HUDEP-2 (cell line): ENCODE measurements around the gene SURF4.
A peak's percentile ranks its signal among the peaks of the same experiment; 100 is the strongest.
"Not testable (repeated sequence)": the region's sequence is repeated elsewhere in the genome, so short reads cannot be mapped to it uniquely, and the experiment has no call there.

Experiments used
- DNase-seq, 76 experiments: peaks; one replicate each; lab custom pipeline; 2025; ENCODE audit not compliant: unreplicated experiment in 76 of 76; lab: John Stamatoyannopoulos, UW

SURF4 gene

DNA sequence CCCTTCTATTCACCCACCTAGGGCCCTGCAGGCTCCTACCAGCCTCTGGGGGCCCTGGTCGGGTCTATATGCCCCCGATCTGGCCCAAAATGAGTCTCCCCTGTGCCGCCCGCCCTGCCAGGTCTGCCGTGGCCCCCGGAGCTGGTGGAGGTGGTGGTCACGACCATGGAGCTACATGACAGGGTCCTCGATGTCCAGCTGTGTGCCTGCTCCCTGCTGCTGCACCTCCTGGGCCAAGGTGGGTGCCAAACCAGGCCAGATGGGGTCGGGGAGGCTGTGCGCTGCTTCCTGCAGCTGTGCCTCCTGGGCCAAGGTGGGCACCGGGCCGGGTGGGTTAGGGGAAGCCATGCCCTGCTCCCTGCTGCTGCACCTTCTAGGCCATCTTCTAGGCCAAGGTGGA, 24.4 kb upstream of the SURF4 start:
- DNase-seq = no peak

DNA sequence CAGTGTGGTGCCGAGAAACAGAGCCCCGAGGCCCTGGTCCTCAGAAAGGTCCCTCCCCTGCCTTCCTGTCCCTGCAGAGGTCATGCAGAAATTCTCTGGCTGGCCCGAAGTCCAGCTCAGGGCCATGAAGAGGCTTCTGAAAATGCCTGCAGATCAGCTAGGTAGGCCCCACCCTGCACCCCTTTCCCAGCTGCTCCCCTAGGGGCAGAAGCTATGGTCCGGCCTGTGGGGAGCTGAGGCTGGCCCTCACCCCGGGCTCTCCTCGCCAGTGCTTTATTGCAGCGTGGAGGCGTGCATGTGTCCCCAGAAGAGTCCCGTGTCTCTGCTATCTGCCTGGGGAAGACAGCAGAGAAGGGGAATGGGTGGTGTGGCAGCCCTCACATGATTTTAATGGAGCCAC, 22.0 kb upstream of the SURF4 start:
- DNase-seq = no peak

DNA sequence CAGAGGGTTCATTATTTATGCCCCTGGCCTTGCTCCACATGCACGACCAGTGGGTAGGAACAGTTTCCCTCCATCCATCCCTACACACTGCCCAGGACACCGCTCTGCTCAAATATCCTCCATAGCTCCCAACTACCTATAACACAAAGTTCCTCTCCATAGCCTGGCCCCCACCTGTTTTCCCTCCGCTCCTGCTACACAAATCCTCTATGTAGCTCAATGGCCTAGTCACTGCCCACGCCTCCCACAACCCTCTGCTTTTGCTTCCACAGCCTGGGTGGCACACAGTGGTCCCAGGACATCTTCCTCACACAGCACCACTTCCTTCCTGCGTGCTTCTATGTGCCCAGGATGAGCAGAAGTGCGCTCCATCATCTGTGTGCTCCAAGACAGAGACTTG, 21.5 kb upstream of the SURF4 start:
- DNase-seq = no peak

DNA sequence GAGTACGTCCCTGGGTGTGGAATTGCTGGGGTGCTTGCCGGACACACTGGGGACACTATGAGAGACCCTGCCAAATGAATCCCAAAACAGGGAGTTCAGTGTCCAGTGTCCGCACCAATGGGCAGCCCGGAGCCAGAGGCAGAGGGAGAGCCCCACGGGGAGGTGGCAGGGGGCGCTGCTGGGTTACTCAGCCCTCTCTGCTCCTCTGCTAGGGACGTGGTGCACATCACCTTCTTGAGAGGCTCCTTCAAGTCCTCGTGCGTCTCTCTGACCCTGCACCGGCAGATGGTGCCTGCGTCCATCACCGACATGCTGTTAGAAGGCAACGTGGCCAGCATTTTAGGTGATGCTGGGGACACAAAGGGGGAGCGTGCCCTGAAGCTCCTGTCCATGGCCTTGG, 21.1 kb upstream of the SURF4 start:
- DNase-seq = peak in 4 of 76 experiments; percentile 7 to 18 (median 16)

DNA sequence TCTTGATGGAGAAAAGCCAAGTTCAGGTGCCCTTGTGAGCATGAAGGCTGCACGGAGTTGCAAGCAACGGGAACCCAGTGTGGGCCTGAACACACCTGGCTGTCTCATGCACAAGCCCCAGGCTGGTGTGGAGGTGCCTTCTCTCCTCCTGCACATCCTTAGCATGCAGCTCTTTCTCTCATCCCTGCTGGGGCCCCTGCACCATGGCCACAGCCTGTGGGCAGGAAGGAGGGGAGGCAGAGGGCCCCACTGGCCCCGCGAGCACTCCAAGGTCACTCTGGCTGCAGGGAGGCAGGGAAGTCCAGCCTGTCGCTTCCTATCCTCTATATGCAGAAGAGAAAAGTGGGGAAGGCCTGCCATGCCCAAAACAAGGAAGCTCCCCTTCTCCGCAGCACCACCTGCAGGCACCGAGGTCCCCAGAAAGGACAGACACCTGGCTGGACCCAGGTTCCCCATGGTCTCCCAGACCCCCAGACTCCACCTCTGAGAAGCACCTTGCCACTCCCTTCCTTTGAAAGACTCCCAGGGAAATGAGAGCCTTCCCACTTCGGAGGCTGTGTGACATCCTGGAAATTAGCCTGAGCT, 18.9 kb upstream of the SURF4 start:
- no peak for DNase-seq

DNA sequence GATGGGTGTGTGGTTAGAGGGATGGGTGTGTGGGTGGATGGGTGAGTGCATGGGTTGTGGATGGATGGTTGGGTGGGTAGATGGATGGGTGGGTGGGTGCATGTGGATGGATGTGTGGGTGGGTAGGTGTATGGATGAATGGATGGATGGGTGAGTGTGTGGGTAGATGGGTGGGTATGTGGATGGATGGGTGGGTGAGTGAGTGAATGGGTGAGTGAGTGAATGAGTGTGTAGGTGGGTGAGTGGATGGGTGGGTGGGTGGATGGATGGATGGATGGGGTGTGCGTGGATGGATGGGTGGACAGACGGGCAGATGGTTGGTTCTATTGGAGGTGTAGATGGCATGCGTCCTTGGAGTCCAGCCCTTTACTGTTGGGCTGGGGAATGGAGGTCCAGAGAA, 17.5 kb upstream of the SURF4 start:
- no peak for DNase-seq

DNA sequence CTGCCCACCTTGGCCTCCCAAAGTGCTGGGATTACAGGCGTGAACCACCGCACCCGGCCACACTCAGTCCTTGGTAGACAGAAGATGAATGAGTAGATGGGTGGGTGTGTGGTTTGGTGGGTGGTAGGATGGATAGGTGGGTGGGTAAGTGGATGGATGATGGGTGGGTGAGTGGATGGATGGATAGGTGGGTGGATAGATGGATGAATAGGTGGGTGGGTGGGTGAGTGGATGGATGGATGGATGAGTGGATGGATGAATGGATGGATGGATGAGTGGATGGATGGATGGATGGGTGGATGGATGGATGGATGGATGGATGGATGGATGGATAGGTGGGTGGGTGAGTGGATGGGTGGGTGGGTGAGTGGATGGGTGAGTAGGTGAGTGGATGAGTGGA, 16.4 kb upstream of the SURF4 start:
- DNase-seq = not testable (repeated sequence)

DNA sequence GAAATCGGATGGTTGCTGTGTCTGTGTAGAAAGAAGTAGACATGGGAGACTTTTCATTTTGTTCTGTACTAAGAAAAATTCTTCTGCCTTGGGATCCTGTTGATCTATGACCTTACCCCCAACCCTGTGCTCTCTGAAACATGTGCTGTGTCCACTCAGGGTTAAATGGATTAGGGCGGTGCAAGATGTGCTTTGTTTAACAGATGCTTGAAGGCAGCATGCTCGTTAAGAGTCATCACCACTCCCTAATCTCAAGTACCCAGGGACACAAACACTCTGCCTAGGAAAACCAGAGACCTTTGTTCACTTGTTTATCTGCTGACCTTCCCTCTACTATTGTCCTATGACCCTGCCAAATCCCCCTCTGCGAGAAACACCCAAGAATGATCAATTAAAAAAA, 15.6 kb upstream of the SURF4 start:
- not testable (repeated sequence) for DNase-seq

DNA sequence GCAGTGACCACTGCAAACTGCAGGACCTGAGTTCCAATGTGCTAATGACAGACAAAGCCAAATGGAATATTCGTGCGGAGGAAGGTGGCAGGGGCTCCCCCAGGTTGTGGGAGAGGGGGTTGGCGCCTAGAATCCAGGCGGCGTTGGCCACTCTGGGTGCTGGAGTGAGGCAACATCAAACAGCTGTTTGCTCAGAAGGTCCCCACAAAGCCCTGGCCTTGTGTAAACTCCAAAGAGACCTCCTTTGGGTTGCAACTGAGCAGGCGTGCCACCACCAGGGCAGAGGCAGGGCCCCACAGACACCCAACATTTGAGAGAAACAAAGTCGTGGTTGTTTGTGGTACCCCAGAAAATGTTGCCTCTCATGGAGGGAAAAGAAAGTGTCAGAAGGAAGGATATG, 14.9 kb upstream of the SURF4 start:
- no peak for DNase-seq

DNA sequence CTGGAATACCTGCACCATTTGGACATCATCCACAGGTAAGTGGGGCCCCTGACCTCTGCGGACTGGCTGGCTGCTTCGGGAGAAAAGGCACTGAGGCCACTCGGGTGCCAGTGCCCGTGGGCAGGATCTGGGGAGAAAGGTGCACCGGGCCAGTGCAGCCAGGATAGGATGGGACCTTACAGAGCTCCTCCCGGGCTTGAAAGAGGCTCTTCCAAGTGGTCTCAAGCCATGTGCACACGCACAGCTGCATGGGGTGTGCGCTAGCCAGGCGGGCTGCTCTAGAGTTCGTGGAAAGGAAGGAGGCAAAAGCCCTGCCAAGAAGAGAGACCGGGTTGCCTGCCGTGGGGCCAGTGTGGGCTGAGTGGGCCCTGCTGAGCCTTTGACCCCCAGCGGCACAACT, 13.7 kb upstream of the SURF4 start:
- DNase-seq = no peak

DNA sequence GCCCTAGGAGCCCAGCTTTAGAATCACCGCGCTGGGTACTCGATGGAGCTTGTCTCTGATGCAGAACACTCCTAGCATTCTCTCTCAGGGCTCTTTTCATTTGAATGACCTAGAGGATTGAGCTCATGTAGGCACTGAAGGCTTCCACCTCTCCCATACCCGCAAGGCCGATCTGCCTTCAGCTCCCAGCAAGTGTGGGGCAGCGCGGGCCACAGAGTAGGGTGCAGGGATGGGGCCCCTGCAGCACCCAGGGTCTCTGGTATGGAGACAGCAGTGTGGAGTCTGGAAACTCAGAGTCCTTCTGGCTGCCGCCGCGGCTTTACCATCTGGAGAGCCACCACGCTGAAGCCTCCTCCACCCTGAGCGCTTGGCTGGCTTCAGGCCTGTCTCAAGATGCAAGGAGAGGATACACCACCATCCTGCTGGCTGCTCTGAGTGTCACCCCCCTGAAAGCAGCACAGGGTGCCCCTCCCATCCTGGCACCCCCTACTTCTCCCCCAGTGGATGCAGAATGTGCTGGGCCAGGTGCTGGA, 13.2 kb upstream of the SURF4 start:
- DNase-seq = no peak

DNA sequence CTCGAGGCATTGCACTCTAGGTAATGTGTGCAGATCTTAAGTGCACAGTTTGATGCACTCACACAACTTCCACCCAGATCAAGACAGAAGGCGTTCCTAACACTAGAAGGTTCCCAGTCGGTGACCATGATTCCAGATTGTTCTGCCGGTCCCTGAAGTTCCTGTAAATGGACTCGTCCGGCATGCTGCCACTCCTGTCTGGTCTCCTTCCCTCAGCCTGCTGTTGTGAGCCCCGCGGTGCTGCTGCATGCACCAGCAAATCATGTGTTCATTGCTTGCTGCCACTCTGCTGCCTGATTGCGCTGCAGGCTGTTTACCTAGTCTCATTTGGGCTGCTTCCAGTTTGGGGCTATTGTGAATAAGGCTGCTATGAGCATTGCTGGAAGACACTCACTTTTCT, 11.8 kb upstream of the SURF4 start:
- no peak for DNase-seq

DNA sequence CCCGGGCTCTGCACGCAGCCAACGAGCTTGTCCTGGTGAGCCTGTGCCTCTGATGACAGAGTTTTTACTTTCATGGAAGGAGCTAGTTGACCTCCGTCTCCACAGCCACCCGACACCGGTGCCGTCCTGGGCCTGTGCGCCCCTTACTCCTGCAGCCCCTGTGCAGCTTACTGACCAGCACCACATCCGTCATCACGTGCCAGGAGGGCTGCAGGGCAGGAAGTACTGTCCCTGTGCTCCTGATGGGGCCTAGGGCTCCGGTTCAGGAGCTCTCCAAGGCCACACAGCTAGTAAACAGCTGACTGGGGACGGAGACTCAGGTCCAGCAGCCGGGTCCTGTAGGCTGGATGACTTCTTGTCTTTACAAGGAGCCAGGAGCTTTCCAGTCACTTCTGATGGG, 10.5 kb upstream of the SURF4 start:
- no peak for DNase-seq

DNA sequence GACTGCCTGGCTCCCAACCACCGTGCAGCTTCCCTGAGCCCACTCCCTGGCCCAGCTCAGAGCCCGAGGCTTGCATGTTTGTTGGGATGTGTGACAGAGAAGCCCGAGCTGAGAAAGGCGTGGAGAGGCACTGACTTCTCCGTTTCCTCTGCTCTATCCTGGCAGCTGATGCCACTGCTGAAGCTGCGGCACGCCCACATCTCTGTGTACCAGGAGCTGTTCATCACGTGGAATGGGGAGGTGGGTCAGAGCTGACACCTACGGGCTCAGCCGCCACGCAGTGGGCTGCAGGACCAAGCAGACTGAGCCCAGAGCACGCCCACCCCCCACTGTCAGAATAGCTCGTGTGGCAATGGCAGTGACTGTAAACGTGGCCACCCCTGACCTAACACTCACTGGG, 9.6 kb upstream of the SURF4 start:
- no peak for DNase-seq

DNA sequence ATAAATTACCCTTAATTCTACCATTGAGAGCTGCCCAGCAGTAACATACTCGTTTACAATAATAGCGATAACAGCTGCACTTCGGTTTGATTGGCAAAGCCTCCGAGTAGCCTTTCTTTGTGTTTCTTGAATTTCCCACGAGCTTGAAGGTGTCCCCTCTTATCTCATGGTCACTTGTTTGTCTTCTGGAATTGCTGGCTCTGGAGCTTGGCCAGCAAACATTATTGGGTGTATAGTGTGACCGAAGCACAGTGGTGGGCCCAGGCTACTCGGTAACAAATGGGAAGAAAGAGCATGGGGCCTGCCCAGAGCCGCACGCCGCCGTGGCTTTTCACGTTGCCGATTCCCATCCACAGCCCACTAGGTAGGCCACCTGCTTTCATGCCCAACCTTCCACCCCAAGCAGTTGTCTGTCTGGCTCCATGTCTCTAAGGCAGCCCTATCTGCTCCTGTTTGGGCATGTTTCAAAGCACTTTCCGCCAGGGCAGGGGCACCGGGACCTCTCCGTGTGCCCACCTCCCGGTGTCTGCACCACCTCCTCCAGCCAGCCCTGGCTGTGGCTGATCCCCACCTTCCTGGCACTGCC, 9.0 kb upstream of the SURF4 start:
- no peak for DNase-seq

DNA sequence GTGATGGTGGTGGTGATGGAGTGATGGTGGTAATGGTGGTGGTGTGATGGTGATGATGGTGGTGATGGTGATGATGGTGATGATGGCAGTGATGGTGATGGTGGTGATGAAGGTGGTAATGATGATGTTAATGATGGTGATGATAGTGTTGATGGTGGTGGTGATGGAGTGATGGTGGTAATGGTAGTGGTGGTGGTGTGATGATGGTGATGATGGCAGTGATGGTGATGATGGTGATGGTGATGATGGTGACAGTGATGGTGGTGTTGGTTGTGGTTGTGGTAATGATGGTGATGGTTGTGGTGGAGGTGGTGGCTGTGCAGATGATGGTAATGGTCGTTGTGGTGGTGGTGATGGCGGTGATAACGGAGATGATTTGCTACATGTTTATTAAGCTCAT, 7.6 kb upstream of the SURF4 start:
- no peak for DNase-seq

DNA sequence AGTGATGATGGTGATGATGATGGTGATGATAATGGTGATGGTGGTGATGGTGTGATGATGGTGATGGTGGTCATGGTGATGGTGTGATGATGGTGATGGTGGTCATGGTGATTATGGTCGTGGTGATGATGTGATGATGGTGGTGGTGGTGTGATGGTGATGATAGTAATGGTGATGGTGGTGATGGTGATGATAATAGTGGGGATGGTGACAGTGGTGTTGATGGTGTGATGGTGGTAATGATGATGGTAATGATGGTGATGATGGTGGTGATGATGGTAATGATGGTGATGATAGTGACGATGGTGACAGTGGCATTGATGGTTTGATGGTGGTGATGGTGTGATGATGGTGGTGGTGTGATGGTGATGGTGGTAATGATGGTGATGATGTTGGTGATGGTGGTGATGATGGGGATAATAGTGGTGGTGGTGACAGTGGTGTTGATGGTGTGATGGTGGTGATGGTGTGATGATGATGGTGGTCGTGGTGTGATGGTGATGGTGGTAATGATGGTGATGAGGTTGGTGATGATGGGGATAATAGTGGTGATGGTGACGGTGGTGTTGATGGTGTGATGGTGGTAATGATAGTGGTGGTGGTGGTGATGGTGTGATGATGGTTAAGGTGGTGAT, 6.8 kb upstream of the SURF4 start:
- no peak for DNase-seq

DNA sequence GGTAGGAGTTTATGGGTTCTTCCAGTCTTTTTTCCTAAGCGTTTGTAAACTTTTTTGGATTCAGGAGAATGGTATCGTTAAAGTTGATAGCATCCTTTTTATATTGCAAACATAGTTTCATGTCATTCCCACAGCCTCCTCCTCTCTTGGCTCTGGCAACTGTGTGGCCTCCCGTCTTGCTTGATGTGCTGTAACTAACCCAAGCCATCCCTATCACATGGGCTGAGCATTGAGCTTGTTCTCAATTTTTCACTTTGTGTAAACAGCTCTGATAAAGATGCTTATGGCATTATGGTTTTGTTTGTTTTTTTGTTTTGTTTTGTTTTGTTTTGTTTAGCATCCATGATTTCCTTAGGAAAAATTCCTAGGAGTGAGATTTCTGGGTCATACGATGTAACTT, 4.9 kb upstream of the SURF4 start:
- DNase-seq = no peak

DNA sequence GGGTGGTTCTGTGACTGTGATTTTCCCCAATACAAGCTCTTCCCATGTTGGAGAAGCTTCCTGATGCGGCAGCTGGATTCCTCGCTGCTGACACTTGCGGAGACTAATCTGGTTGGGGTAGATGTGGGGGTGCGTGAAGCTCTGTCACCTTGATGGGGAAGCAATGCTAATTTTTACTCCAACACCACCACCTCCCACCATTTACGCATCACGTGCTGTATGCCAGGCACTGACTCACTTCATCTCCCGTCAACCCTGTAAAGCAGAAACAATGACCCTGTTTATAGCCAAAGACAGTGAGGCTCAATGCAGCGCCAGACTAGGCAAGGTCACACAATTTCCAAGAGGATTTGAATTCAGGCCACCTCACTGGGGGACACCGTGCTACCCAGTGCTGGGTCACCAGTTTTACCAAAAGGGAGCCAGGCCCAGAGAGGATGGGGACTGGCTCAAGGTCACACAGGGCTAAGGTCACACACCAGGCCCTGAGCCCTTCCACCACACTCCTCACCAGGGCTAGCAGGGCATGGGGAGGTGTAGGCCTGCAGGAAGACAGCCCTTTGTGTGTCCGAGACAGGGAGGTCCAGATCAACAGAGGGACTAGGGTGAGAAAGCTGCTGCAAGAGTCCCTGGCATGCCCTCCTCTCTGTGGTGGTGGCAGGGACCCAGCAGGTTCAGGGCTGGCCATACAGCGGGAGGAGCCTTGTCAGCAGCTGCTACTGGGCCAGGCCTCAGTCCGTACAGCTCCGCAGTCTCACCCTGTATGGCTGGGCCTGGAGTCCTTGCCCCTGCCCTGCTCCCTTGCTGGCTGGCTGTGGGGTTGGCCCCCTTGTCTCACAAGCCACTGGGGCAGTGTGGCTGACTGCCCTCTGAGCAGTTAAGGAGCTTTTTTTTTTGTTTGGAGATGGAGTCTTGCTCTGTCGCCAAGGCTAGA, 3.6 kb upstream of the SURF4 start:
- DNase-seq = no peak

DNA sequence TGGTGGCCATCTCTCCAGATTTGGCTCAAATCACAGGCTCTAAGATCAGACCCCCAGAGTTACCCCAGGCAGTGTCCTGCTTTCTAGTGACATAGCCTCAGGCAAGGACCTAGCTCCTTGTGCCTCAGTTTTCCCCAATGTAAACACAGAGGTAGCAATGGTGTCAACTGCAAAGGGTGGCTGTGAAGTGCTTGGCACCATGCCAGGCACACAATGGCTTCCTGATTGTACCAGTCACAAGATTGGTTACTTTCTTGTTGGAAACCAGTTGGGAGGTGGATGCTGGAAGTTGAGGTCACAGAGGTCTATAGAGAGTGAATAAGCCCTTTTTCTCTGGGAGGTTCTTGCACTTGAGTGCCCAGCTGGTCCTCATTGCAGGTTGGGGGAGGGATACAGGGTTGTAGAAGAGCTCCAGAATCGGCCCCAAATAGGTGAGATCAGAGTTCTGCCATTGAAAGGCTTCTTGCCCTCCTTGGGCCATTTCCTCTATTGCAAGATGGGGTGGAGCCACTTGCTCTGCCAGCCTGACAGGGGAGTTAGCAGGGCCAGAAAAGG, 2.6 kb upstream of the SURF4 start:
- DNase-seq = peak in 1 of 76 experiments; percentile 15

DNA sequence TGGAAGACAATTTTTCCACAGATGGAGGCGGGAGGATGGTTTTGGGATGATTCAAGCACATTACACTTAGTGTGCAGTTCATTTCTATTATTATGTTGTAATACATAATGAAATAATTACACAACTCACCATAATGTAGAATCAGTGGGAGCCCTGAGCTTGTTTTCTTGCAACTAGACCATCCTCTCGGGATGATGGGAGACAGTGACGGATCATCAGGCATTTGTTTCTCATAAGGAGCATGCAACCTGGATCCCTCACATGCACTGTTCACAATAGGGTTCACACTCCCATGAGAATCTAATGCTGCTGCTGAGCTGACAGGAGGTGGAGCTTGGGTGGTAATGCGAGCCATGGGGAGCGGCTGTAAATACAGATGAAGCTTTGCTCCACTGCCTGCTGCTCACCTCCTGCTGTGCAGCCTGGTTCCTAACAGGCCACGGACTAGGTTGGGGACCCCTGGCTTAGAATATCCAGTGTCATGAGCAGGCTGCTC, 1.9 kb upstream of the SURF4 start:
- DNase-seq = peak in 12 of 76 experiments; percentile 7 to 34 (median 16)
